ENCODE results near the gene CD74. TPM values are rescaled to one million over a fixed set of nuclear protein-coding genes. Genes with fewer than 3 reads are reported as not detected.
A peak's percentile ranks its signal among the peaks of the same experiment; 100 is the strongest.

CD74 gene
- total and polyA plus RNA-seq, 5 donors from 2014 or later: 664 to 1,266 (median 930) TPM

GRCh38 chr5:150411245-150411979 lies 1.3 kb downstream of the CD74 start:
- DNase-seq: peak; percentile 61 to 89 (median 73)
- peak overlapping the region; percentile 95 for H3K4me3 ChIP-seq (ENCODE audit: low read depth, low read length)
- peaks cover 51% of the 10 kb centered on the region for H3K4me1 ChIP-seq (ENCODE audit: control insufficient read depth, insufficient read depth, low read length, poor library complexity, severe bottlenecking)

GRCh38 chr5:150410524-150411244 lies 2.0 kb downstream of the CD74 start:
- ATAC-seq (ENCODE audit: low read depth in 2 of 2): peak; percentile 10 to 16

More at GRCh38 chr5:150411245-150411979, 1.3 kb downstream of the CD74 start:
- no peak for ATAC-seq (ENCODE audit: low read depth in 2 of 2)
- no peaks in the 10 kb centered on the region for H3K9me3 Mint-ChIP-seq
- peaks cover 11% of the 10 kb centered on the region for H3K36me3 ChIP-seq (ENCODE audit: control insufficient read depth, insufficient read depth, low read length)
- H3K4me1 Mint-ChIP-seq: peaks cover 15 to 49% (median 27%) of the 10 kb centered on the region in 4 donors
- H3K4me3 Mint-ChIP-seq: peak overlapping the region; percentile 97 to 100 (median 98)
- no peaks in the 10 kb centered on the region for H3K9me3 ChIP-seq (ENCODE audit: control insufficient read depth in 2 of 2, low read length in 2 of 2)
- H3K27ac ChIP-seq (ENCODE audit: insufficient read depth, low read length, poor library complexity, severe bottlenecking): peak overlapping the region; percentile 98
- peak overlapping the region; percentile 96 to 100 (median 100) for H3K27ac Mint-ChIP-seq
- peaks cover 7% of the 10 kb centered on the region for H3K27me3 Mint-ChIP-seq
- no peaks in the 10 kb centered on the region for H3K27me3 ChIP-seq (ENCODE audit: control insufficient read depth, insufficient read depth, low read length)
- no peaks in the 10 kb centered on the region for H3K36me3 Mint-ChIP-seq

DNA sequence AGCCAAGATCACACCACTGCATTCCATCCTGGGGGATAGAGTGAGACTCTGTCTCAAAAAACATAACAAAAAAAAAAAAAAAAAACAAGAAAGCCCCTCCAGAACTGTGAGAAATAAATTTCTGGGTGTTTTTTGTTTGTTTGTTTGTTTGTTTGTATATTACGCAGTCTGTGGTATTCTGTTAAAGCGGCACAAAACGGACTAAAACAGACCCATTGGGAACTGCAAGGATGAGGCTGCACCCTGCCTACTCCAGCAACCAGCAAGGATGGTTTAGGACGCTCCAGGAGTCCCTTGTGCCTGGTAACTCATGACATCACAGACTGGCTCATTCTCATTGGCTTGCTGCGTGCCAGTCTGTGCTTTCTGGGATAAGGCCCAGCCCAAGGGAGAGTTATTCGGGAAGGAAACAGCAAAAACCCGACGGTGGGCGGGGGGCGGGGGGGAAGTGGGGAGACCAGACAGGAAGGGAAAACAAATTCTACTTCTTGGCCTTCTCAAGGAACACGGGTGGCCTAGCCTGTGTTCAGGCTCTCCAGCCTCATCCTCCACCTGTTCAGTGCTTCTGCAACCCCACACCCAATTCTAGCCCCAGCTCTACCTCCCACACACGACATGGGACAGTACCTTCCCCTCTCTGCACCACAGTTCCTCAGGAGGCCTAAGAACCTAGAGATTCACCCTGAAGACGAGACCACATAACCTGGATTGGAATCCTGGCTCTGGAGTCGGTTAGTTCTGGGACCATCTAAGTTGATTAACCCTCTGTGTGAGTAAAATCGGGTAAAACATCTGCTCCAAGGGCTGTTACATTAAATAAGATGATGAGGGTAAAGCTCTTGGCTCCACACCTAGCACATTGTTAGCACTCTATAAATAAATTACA lies 2.8 kb downstream of the CD74 start:
- peaks cover 4% of the 10 kb centered on the region for H3K36me3 Mint-ChIP-seq
- Histone ChIP-seq H3K36me3 (ENCODE audit: control insufficient read depth, insufficient read depth, low read length) (peaks cover 26% of the 10 kb centered on the region), H3K4me3 (ENCODE audit: low read depth, low read length) (peak overlapping the region; percentile 95), H3K4me1 (ENCODE audit: control insufficient read depth, insufficient read depth, low read length, poor library complexity, severe bottlenecking) (peaks cover 51% of the 10 kb centered on the region), H3K27me3 (ENCODE audit: control insufficient read depth, insufficient read depth, low read length) (no peaks in the 10 kb centered on the region), H3K27ac (ENCODE audit: insufficient read depth, low read length, poor library complexity, severe bottlenecking) (peak overlapping the region; percentile 98), H3K9me3 (ENCODE audit: control insufficient read depth in 2 of 2, low read length in 2 of 2) (no peaks in the 10 kb centered on the region)
- H3K4me3 Mint-ChIP-seq: peak overlapping the region; percentile 97 to 100 (median 98)
- DNase-seq (peak; percentile 38 to 78 (median 47)), ATAC-seq (ENCODE audit: low read depth in 2 of 2) (peak in 1 of 2 donors; percentile 11)
- peak overlapping the region; percentile 96 to 100 (median 100) for H3K27ac Mint-ChIP-seq
- no peaks in the 10 kb centered on the region for H3K9me3 Mint-ChIP-seq
- peaks cover 15 to 52% (median 27%) of the 10 kb centered on the region in 4 donors for H3K4me1 Mint-ChIP-seq
- peaks cover 11% of the 10 kb centered on the region for H3K27me3 Mint-ChIP-seq

More at GRCh38 chr5:150410524-150411244, 2.0 kb downstream of the CD74 start:
- peaks cover 15 to 52% (median 27%) of the 10 kb centered on the region in 4 donors for H3K4me1 Mint-ChIP-seq
- Histone ChIP-seq H3K27me3 (ENCODE audit: control insufficient read depth, insufficient read depth, low read length) (no peaks in the 10 kb centered on the region), H3K36me3 (ENCODE audit: control insufficient read depth, insufficient read depth, low read length) (peaks cover 18% of the 10 kb centered on the region), H3K4me1 (ENCODE audit: control insufficient read depth, insufficient read depth, low read length, poor library complexity, severe bottlenecking) (peaks cover 51% of the 10 kb centered on the region), H3K27ac (ENCODE audit: insufficient read depth, low read length, poor library complexity, severe bottlenecking) (peak overlapping the region; percentile 98), H3K9me3 (ENCODE audit: control insufficient read depth in 2 of 2, low read length in 2 of 2) (no peaks in the 10 kb centered on the region), H3K4me3 (ENCODE audit: low read depth, low read length) (peak overlapping the region; percentile 95)
- DNase-seq: peak; percentile 55 to 82 (median 73)
- H3K36me3 Mint-ChIP-seq: peaks cover 4% of the 10 kb centered on the region
- H3K4me3 Mint-ChIP-seq: peak overlapping the region; percentile 97 to 100 (median 98)
- peaks cover 11% of the 10 kb centered on the region for H3K27me3 Mint-ChIP-seq
- no peaks in the 10 kb centered on the region for H3K9me3 Mint-ChIP-seq
- H3K27ac Mint-ChIP-seq: peak overlapping the region; percentile 96 to 100 (median 100)

DNA sequence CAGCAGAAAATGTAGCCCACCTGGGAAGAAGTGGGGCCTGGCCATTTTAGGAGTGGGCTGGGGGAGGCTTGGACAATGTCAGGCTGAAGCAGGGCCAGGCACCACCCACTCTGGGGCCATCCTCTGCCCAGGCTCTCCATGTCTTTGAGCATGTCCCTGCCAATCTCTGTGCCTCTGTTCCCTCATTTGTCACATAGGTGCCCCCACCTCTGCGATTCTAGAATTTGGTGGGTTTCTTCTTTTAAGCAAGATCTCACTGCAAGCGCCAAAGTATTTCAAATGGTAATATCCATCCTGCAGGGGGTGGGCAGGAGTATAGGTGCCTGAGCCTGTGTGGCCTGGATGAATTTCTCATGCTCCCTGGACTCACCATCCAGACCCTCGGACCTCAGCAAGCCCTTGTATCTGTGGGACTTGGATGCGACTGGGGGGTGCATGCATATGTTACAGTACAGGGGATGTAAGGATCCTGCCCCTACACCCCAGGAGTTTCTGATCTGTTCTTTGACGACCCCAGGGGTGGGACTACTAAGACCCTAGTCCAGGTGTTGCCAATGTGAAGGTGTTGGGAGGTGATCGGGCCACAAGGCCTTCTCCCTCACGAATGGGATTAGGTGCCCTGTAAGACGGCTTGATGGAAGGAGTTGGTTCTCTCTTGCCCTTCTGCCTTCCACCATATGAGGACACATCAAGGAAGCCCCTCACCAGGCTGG lies 4.3 kb downstream of the CD74 start:
- peaks cover 15 to 52% (median 26%) of the 10 kb centered on the region in 4 donors for H3K4me1 Mint-ChIP-seq
- Histone ChIP-seq H3K9me3 (ENCODE audit: control insufficient read depth in 2 of 2, low read length in 2 of 2) (no peaks in the 10 kb centered on the region), H3K36me3 (ENCODE audit: control insufficient read depth, insufficient read depth, low read length) (peaks cover 39% of the 10 kb centered on the region), H3K4me1 (ENCODE audit: control insufficient read depth, insufficient read depth, low read length, poor library complexity, severe bottlenecking) (peaks cover 46% of the 10 kb centered on the region), H3K4me3 (ENCODE audit: low read depth, low read length) (no peak overlapping the region), H3K27me3 (ENCODE audit: control insufficient read depth, insufficient read depth, low read length) (no peaks in the 10 kb centered on the region), H3K27ac (ENCODE audit: insufficient read depth, low read length, poor library complexity, severe bottlenecking) (no peak overlapping the region)
- H3K27ac Mint-ChIP-seq: peak overlapping the region; percentile 36 to 79 (median 71)
- peaks cover 4% of the 10 kb centered on the region for H3K36me3 Mint-ChIP-seq
- H3K27me3 Mint-ChIP-seq: peaks cover 11% of the 10 kb centered on the region
- peak overlapping the region; percentile 43 to 100 (median 78) for H3K4me3 Mint-ChIP-seq
- no peak for DNase-seq
- no peak for ATAC-seq (ENCODE audit: low read depth in 2 of 2)
- no peaks in the 10 kb centered on the region for H3K9me3 Mint-ChIP-seq

- peaks cover 51% of the 10 kb centered on the region for H3K36me3 ChIP-seq (ENCODE audit: control insufficient read depth, insufficient read depth, low read length)
- peaks cover 9% of the 10 kb centered on the region for H3K36me3 Mint-ChIP-seq
- no peak overlapping the region for H3K4me3 ChIP-seq (ENCODE audit: low read depth, low read length)
- peak overlapping the region in 2 of 4 donors; percentile 32 to 43 for H3K4me3 Mint-ChIP-seq
- H3K27ac Mint-ChIP-seq: peak overlapping the region; percentile 15 to 71 (median 38)
- peaks cover 35% of the 10 kb centered on the region for H3K4me1 ChIP-seq (ENCODE audit: control insufficient read depth, insufficient read depth, low read length, poor library complexity, severe bottlenecking)
- no peaks in the 10 kb centered on the region for H3K27me3 ChIP-seq (ENCODE audit: control insufficient read depth, insufficient read depth, low read length)
- no peak for ATAC-seq (ENCODE audit: low read depth in 2 of 2)
- H3K27ac ChIP-seq (ENCODE audit: insufficient read depth, low read length, poor library complexity, severe bottlenecking): no peak overlapping the region
- peaks cover 11% of the 10 kb centered on the region for H3K27me3 Mint-ChIP-seq
- H3K9me3 Mint-ChIP-seq: no peaks in the 10 kb centered on the region
- no peaks in the 10 kb centered on the region for H3K9me3 ChIP-seq (ENCODE audit: control insufficient read depth in 2 of 2, low read length in 2 of 2)
- DNase-seq: no peak
- H3K4me1 Mint-ChIP-seq: peaks cover 8 to 44% (median 18%) of the 10 kb centered on the region in 4 donors
Observed at GRCh38 chr5:150407096-150407720, 5.5 kb downstream of the CD74 start.

GRCh38 chr5:150406723-150407095 lies 6.0 kb downstream of the CD74 start:
- Mint-ChIP-seq H3K9me3 (no peaks in the 10 kb centered on the region), H3K27me3 (peaks cover 13% of the 10 kb centered on the region), H3K27ac (peak overlapping the region in 1 of 3 donors; percentile 85), H3K4me1 (peaks cover 8 to 44% (median 18%) of the 10 kb centered on the region in 4 donors), H3K36me3 (peaks cover 9% of the 10 kb centered on the region), H3K4me3 (peak overlapping the region in 2 of 4 donors; percentile 43 to 47)
- DNase-seq: no peak
- peaks cover 54% of the 10 kb centered on the region for H3K36me3 ChIP-seq (ENCODE audit: control insufficient read depth, insufficient read depth, low read length)
- no peaks in the 10 kb centered on the region for H3K9me3 ChIP-seq (ENCODE audit: control insufficient read depth in 2 of 2, low read length in 2 of 2)
- no peak overlapping the region for H3K4me3 ChIP-seq (ENCODE audit: low read depth, low read length)
- no peak for ATAC-seq (ENCODE audit: low read depth in 2 of 2)
- no peak overlapping the region for H3K27ac ChIP-seq (ENCODE audit: insufficient read depth, low read length, poor library complexity, severe bottlenecking)
- H3K4me1 ChIP-seq (ENCODE audit: control insufficient read depth, insufficient read depth, low read length, poor library complexity, severe bottlenecking): peaks cover 30% of the 10 kb centered on the region
- no peaks in the 10 kb centered on the region for H3K27me3 ChIP-seq (ENCODE audit: control insufficient read depth, insufficient read depth, low read length)
